HT-29 (cell line): Measurements from ENCODE around the gene NDOR1. TPM values are rescaled to one million over a fixed set of nuclear protein-coding genes. Genes with fewer than 3 reads are reported as not detected.
"Not testable (repeated sequence)": the region's sequence is repeated elsewhere in the genome, so short reads cannot be mapped to it uniquely, and the experiment has no call there.

Source experiments
- DNase-seq: peaks from one replicate; pipeline ENCODE4 v3.0.0-alpha.2; 2015; ENCODE audit warnings: low spot score
- total RNA-seq: library from RNA; depleted of rRNA; stranded (reverse); fragments of >200 nt; shearing (Covaris generic); gene quantifications from 2 replicates; pipeline ENCODE4 v1.2.3, GENCODE V29; 2014

Gene NDOR1
- total RNA-seq, 1 experiment from 2014 or later: 23.9 TPM

- no peak for DNase-seq
Observed at GRCh38 chr9:137230705-137231371, 25.3 kb downstream of the NDOR1 start, which contains the start of gene SLC34A3. SLC34A3 (plus strand) TSS chr9:137230901; CDS start chr9:137231703, 802 bp downstream.

GRCh38 chr9:137231372-137232039, 26.0 kb downstream of the NDOR1 start:
- no peak for DNase-seq

- DNase-seq: no peak
Observed at GRCh38 chr9:137232101-137232500, 26.6 kb downstream of the NDOR1 start.

- no peak for DNase-seq
Observed at GRCh38 chr9:137232510-137232909, 27.0 kb downstream of the NDOR1 start.

GRCh38 chr9:137233143-137233980, 27.9 kb downstream of the NDOR1 start:
- peak; percentile 57 for DNase-seq

GRCh38 chr9:137234055-137234697, 28.7 kb downstream of the NDOR1 start:
- no peak for DNase-seq

GRCh38 chr9:137234758-137235423, 29.4 kb downstream of the NDOR1 start:
- DNase-seq: no peak

GRCh38 chr9:137235424-137236237, 30.1 kb downstream of the NDOR1 start:
- no peak for DNase-seq

- DNase-seq: peak; percentile 88
Observed at GRCh38 chr9:137236238-137236935, 30.9 kb downstream of the NDOR1 start.

GRCh38 chr9:137236936-137237421, 31.5 kb downstream of the NDOR1 start:
- no peak for DNase-seq

- DNase-seq: peak; percentile 62
Observed at GRCh38 chr9:137237759-137238726, 32.5 kb downstream of the NDOR1 start.

GRCh38 chr9:137239541-137240200, 34.2 kb downstream of the NDOR1 start:
- not testable (repeated sequence) for DNase-seq

GRCh38 chr9:137240318-137240840, 34.9 kb downstream of the NDOR1 start:
- DNase-seq: peak; percentile 69

GRCh38 chr9:137240841-137241489, 35.5 kb downstream of the NDOR1 start, which contains the start of gene TUBB4B:
TUBB4B (plus strand) TSS chr9:137241287; CDS start chr9:137241361, 74 bp downstream.
- peak; percentile 99 for DNase-seq

- DNase-seq: peak; percentile 56
Observed at GRCh38 chr9:137241490-137242268, 36.2 kb downstream of the NDOR1 start.
